Smooth muscle cell of trachea (primary cell): Measurements from ENCODE around the gene WDR72. TPM values are rescaled to one million over a fixed set of nuclear protein-coding genes. Genes with fewer than 3 reads are reported as not detected.

Experiments used
- total RNA-seq: library from RNA; depleted of rRNA; stranded (reverse); fragments of >200 nt; gene quantifications from 2 replicates; pipeline ENCODE4 v1.2.1, GENCODE V29; 2014

The WDR72 gene
- total RNA-seq = not detected in 2 replicates

DNA sequence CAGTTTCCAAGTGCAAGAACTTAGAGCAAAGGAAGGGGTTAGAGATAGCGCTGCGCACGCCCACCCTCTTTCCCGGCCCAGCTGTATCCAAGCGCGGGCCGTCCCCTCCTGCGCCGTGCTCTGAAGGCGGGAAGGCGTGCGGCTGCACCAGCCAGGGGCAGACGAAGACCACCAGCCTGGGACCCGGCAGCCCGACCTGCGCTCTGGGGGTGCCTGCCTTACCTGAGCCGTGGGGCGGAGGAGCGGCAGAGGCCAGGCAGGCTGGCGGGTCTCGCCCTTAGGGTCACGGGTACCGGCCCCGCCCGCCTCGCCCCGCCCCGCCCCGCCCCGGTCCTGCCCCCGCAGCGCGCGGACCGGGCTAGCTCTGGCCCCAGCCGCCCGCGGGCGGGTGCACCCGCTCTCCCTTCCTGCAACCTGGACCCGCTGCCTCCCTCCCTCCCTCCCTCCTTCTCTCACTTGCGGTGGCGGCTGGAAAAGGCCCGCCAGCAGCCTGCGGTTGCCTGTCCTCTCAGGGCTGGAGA is at the start of gene WDR72:
Gene WDR72 (minus strand): TSS at position 253 of the 521 bp plus-strand sequence. CDS start 26,514 bp downstream, outside the sequence.

Other genes with a start within 250 kb of the WDR72 start
- not detected in 2 replicates for gene UNC13C, start 218.8 kb upstream of the WDR72 start, total RNA-seq